GM21360 (cell line): ENCODE results near the gene TTC17.
"Not testable (repeated sequence)": the region's sequence is repeated elsewhere in the genome, so short reads cannot be mapped to it uniquely, and the experiment has no call there.

ENCODE experiments used
- ATAC-seq: cut with Tn5 transposase; IDR thresholded peaks from one replicate; pipeline ENCODE4 v1.9.1; 2021; ENCODE audit warnings: mild to moderate bottlenecking, moderate library complexity; ENCODE audit not compliant: unreplicated experiment

Gene TTC17

GRCh38 chr11:43358801-43359421 lies at the start of gene TTC17:
TSS of gene TTC17 (plus strand) at chr11:43358920. CDS start at chr11:43358955, 35 bp downstream.
- peak; percentile 92 for ATAC-seq

GRCh38 chr11:43311791-43312607 lies 46.7 kb upstream of the TTC17 start, which contains the start of gene API5:
TSS of gene API5 (plus strand) at chr11:43311996. CDS start at chr11:43312128, 132 bp downstream.
- ATAC-seq: peak; percentile 98

DNA sequence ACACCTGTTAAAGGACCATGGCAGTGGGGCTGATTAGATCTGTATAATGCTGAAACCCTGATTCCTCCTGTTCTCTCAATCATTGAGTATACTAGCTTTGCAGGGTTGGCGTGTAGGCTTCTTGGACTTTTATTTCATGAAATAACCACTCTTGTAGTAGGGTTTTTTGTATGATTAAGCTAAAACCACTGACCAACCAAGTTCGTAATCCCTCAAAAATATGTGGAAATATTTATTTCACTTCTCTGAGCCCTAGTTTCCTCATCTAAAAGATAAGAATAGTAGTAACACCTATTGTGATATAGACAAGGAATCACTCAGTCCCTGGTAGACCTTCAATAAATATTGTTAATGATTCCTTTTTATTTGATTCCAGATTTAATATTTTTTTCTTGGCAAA lies 42.8 kb upstream of the TTC17 start:
- ATAC-seq: no peak

DNA sequence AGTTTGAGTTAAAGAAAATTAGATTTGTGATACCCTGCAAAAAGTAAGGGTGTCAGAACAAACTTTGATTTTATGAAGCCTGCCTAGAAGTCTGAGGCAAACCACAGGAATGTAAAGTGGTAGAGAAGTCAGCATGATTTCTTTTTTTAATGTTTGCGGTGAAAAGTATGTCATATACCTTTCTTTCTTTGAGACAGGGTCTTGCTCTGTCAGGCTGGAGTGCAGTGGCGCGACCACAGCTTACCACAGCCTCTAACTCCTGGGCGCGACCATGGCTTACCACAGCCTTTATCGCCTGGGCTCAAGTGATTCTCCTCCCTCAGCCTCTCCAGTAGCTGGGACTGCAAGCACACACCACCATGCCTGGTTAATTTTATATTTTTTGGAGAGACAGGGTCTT lies 42.3 kb upstream of the TTC17 start:
- ATAC-seq: no peak

- ATAC-seq: no peak
These were observed 30.7 kb upstream of the TTC17 start for GRCh38 chr11:43327987-43328386.

DNA sequence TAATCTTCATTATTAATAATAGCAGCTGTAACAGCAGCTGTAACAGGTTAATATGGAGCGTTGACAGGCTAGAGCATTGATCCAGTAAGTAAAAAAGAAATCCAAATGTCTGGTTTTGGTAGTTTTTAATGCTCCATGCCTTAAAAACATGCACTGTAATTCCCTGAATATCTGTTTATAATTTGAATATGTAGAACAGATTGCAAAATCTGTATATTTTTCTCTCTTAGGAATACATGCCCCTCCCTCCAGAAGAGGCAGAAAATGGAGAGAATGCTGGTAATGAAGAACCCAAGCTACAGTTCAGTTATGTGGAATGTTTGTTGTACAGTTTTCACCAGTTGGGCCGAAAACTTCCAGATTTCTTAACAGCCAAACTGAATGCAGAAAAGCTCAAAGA lies 30.2 kb upstream of the TTC17 start:
- no peak for ATAC-seq

GRCh38 chr11:43341159-43341558 lies 17.6 kb upstream of the TTC17 start:
- ATAC-seq: no peak

- ATAC-seq: not testable (repeated sequence)
These were observed 7.3 kb upstream of the TTC17 start for GRCh38 chr11:43351426-43351825.

GRCh38 chr11:43354311-43354710 lies 4.4 kb upstream of the TTC17 start:
- ATAC-seq: no peak

- no peak for ATAC-seq
These were observed 2.4 kb upstream of the TTC17 start for GRCh38 chr11:43356336-43356735.

DNA sequence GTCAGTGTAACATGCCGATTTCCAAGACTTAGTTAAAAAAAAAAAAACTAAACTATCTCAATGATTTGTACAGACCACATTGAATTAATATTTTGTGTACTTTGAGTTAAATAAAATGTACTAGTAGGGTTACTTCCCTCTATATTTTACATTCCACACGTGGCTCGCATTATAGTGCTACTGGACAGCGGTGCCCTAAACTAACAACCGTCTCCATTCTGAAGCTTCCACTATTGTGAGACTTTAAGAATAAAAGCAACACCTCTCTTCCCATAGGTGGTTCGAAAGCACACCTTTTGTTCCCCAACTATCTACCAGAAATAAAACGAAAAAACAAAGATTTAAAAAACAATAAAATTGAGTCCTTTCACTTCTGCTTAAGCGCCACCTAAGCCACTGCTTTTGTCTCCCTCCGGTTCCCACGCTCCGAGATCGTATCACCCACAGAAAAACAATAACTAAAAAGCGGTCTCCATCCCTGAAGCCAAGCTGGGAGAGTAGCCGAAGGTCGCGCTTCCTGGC lies 380 bp upstream of the TTC17 start:
- no peak for ATAC-seq

DNA sequence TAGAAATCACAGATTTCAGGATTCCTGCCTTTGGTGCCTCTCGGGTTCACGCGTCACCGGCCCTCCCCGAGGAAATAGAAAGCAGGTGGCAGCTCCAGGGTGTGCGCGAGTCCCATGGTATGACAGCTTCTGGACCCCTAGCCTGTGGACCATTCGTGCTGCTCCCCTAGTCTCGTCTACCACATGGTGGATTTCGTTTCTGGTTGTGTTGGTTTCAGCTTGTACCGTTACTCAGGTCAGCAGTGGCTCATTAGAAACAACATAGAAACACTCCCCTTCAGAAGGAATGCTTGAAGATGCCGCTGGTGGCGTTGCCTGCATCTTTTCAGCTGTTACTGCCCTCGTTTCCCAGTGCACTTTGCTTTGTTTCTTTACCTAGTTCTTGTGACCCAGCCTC lies 700 bp downstream of the TTC17 start:
- ATAC-seq: peak; percentile 43

DNA sequence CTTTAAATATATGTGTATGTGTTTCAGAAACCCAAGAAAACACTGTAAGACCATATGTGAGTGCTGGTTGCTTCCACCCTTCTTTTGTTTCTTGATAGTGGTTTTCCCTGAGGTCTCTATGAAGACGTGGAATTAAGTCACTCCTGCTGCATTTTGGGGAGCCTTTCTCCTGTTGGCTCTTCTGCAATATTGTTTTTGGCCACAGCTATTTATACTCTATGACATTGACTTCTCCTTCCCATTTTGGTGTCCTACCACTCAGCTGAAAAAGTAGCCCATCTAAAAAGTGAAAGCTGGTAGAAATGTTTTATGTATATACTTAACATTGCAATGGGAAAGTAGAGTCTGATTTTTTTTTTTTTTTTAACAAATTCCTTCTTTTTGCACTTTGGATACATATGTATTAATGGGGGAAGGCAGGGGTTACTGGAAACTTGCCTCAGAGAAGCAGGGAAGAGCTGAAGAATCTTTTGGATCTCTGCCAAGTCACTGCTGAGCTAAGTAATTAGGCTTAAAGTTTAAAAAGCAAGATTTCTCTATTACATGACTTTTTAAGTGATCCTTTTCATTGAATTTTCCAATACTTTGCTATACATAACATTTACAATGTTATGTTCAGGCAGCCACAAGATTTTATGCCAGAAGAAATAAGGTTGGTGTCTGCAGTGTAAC lies 1.8 kb downstream of the TTC17 start:
- no peak for ATAC-seq

DNA sequence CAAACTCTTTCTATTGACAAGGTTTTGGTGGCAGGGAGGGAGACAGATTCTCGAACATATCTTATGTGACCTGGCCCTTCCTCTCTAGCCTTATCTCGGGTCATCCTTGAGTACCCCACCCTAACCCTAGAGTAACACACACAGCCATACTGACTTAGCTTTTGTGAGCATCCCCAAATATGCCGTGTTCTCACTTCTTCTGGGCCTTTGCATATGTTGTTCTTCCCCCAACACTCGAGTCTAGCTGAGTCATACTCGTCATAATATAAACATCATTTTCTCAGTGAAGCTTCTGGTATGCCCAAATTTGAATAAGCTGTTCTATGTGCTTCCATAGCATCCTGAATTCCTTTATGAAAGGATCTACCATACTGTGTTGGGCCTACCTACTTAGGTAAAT lies 8.0 kb downstream of the TTC17 start:
- no peak for ATAC-seq

- ATAC-seq: peak; percentile 46
These were observed 8.9 kb downstream of the TTC17 start for GRCh38 chr11:43367382-43368178.

DNA sequence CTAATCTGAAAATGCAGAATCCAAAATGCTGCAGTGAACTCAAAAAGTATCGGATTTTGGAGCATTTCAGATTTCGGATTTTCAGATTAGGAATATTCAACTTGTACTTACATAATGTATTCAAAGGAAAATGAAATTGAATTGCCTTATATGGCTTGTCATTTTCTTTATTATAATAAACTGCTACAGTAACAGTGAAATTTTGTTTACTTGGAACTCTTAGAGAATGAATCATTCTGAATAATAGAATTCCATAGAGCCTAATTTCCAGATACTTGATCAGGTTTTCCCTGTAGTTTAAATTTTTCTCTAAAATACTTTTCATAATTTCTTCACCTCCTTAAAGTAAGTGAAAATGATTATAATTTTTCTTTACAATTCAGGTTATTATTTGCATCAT lies 17.3 kb downstream of the TTC17 start:
- ATAC-seq: no peak

DNA sequence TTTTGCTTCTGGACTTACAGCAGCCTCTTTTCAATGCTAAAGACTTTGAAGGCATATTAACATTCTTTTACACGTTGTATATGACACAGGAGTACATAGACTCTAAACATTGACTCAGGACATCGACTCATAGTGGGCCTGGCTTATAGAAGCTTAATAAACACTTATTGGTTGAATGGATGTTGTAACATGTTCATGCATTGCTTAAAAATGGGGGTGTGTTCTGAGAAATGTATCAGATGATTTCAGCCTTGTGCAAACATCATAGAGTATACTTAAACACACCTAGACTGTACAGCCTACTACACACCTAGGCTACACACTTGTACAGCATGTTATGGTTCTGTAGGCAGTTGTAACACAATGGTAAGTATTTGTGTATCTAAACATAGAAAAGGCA lies 17.9 kb downstream of the TTC17 start:
- ATAC-seq: no peak

- no peak for ATAC-seq
These were observed 18.7 kb downstream of the TTC17 start for GRCh38 chr11:43377389-43377788.

DNA sequence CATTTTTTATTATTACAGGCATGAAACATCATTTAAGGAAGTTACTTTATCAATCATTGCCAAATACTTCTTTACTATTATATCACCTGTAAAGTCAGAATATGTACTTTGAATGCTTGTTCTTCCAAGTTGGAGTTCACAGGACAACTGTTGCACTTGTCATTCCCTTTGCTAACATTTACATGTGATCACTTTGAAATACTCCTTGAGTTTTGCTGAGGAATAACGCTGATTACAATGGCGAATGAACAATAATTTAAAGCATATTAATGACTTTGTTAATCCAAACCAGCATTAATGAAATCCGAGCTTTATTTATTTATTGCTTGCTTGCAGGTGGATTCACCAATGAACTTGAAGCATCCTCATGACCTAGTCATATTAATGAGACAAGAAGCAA lies 20.2 kb downstream of the TTC17 start:
- no peak for ATAC-seq

GRCh38 chr11:43381802-43382201 lies 23.1 kb downstream of the TTC17 start:
- ATAC-seq: no peak

DNA sequence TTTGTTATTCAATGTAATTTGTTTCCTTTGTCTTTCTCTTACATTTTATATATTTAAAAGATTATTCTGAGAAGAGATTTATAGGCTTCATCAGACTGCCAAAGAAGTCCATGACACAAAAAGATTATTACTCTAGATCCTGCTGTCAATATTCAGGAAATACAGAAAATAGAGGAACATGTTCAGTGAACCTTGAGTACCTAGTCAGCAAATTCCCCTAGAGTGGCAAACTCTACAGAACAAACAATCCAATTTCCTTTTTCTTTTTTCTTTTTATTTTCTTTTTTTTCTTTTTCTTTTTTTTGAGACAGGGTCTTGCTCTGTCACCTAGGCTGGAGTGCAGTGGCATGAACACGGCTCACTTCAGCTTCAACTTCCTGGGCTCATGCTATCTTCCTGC lies 23.9 kb downstream of the TTC17 start:
- ATAC-seq: no peak
